Stimulated activated CD8-positive, alpha-beta memory T cell treated with anti-CD3 and anti-CD28 coated beads, Interleukin-7, amount 100 ng/mL, for 24 hours (primary cell): ENCODE measurements around the gene ANKRD33B.

Source experiments
- DNase-seq: peaks from one replicate; pipeline ENCODE4 v3.0.0-alpha.2; 2020; ENCODE audit warnings: low read depth

The ANKRD33B gene

DNA sequence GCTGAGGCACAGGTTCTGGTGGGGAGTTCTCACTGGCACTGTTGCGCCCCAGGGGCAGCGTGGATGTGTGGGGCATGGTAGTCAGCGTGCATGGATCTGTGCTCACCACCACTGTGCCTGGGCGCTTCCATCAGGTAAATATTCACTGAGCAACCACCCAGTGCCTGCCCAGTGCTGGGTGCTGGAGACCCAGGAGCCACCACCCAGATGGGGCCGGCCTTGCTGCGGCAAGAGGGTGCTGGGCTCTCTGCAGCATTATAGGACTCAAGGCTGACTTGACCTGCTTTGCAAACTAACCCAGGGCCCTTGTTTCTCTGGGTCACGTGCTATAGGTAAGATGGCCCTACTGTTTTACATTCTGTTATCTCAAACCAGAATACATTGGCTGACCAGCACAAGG is 136.6 kb downstream of the ANKRD33B start:
- no peak for DNase-seq

DNA sequence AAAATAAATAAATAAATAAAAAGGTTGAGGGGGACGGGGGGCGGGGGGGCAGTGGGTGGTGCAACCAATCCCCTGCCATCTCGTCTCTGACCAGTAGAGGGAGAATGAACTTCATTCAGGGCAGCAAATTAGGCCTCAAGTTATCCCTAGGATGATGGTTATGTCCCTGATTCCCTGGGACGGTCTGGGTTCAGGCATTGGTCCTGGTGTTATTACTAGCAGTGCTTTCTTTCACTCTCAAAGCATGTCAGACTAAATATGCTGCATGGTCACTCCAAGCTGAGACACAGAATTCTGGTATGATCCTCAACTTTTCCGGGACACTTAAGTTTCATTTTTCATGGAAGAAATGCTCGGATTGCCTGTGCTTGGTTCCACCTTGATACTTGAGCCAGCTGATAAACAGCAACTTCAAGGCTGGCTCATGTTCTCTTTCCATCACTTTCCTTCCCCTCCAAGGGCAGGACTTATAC is 137.7 kb downstream of the ANKRD33B start:
- DNase-seq, result no peak

DNA sequence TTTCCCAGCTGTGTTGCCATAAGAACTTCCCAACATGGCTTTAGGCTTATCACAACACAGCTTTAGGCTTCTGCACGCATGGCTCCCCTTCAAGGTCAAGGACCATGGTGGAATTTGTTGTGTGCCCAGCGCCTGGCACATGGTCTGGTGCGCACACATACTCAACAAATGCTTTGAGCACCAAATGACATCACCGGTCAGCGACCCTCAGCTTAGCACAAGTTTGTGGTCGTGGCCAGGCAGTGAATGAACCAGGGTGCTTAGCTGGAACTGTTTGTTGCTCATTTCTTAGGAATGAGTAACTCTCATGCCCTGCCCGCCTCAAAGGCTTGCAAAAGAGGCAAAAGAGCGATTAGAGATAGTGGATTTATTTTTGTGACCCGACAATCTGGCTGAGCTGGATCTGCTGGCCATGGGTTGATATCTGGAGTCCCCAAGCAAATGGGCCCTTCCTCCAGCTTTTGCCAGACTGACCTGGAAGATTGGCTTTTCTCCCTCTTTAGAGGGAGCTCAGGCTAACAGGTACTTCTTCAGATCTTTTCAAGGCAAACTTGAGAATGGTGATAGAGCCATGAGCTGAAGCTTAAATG is 138.3 kb downstream of the ANKRD33B start:
- DNase-seq, result no peak

DNA sequence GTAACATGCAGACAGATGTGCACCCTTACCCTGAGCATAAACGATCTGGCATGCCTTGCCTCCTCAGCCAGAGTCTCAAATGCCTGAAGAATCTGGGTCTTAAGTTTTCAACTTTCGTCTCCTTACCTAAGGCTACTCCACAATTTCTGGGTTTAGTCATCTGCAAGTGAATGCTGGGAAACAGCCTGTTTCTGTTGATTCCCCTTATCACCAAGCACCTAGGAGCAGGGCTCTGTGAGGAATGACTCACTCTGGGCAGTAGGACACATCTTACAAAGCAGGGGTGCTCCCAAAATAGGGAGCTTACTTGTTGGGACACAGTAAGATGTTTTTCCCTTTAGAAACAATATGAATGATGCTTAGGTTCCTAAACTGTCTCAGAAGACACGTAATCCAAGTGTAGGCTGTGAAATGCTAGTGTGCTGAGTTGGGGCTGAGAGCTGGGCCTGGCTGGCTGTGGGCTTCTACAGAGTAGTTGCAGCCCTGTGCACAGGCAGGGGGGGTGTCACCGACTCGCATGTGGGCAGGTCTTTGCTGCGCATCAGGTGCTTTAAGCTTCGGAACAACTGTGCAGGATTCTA is 139.1 kb downstream of the ANKRD33B start:
- no peak for DNase-seq

DNA sequence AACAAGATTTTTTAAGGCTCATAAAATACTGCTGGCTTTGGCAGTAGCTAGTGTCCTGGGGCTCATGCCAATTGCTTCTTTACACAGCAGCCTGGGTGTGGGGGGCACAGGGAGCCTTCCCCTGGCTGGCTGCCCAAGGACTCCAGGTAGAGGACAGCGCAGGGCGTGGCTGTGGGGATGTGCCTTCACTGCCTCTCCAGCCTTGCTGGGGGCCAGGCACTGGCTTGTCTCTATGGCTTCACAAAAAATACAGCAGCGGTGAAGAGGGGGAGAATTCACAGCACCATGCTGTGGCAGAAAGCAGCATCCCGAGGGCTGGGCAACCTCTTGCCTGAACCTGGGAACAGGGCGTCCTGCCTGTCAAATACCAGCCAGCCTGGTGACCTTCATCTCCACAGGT is 139.8 kb downstream of the ANKRD33B start:
- DNase-seq, result no peak

DNA sequence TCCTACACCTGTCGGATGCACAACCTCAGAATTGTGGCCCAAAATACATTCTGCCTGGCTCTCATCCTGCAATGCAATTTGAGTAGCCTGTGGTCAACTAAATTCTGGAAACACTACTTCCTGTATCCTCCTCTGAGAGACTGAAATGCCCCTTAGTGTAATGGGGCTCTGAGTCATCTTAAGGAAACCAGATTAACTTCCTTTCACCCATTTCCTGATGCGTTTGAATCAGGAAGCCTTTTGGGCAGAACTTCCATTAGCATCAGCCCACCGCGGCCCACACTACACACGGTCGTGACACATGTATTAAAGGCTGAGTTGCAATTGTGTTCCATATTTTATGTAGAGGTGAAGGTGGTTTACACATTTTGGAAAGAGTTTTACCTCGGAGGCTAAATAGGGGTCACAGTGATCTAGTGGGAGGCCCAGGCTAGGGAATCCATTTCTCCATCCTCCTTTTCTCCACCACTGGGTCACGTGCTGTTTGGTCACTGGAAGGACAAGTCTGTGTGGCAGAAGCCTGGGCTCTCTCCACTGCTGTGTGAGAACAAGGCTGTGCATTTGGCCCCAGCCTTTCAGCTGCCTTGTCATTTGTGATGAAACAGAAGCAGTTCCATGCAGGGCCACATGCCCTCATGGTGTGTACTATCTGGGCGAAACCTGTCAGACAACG is 141.2 kb downstream of the ANKRD33B start:
- DNase-seq, result no peak

DNA sequence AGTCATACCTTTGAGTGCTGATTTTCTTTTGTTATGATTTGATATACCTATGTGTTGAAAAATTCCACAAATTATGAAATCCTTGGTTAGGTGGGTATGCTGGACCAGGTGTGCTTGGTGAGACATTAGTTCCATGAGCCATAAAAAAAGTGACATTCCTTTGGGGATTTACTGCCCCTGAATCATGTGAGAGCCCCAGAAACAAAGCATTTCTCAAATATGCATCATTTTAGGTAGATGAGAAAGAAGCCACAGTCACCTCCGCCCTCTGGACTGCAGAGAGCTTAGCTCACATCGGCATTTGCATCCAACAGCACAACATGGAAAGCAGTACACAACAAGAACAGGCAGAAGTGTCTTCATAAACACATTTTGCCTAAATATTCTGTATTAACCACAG is 141.9 kb downstream of the ANKRD33B start:
- no peak for DNase-seq

DNA sequence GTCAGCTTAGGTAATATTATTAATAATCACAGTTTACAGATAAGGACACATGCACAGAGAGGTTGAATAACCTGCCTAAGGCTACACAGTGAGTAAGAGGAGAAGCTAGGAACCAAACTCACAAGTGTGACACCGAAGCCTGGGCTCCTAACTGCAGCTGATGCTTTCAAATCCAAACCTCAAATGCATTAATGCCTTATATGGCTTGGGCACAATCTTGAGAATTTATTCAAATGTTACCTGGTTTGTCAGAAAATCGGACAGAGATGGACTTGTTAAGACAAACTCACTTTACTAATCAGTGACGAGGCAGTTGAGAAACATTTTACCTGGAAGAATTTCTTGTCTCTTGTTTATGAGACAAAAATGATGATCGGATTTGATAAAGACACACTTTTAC is 142.5 kb downstream of the ANKRD33B start:
- DNase-seq, result no peak
